HepG2 (cell line): Measurements from ENCODE around the gene KIF26B. TPM values are rescaled to one million over a fixed set of nuclear protein-coding genes. Genes with fewer than 3 reads are reported as not detected.

Experiments used
- AGO1 ChIP-seq: fragments of 200-400 bp; formaldehyde crosslinking; IDR thresholded peaks from 2 replicates; pipeline ENCODE4 v1.6.1; 2017; ENCODE audit warnings: mild to moderate bottlenecking, low read depth, low read length, moderate library complexity; ENCODE audit not compliant: poor library complexity, severe bottlenecking
- FOXP1 ChIP-seq, 2 experiments: fragments of 450-650 bp in 1 of 2; IDR thresholded peaks; 2 replicates each; pipeline ENCODE4 v1.6.1; 2017 to 2018; ENCODE audit warnings: antibody characterized with exemption in 1 of 2
- HIC2 ChIP-seq: sonication (generic); formaldehyde crosslinking; IDR thresholded peaks from 2 replicates; pipeline ENCODE4 v1.9.0; 2022; ENCODE audit warnings: low read depth, missing genetic modification reagents
- HMGA1 ChIP-seq: sonication (generic); formaldehyde crosslinking; conservative IDR thresholded peaks from 2 replicates; pipeline ENCODE4 v1.4.0; 2020; ENCODE audit warnings: missing genetic modification reagents
- JUND ChIP-seq: sonication (generic); formaldehyde crosslinking; IDR thresholded peaks from 2 replicates; pipeline ENCODE4 v1.8.0; 2022; ENCODE audit warnings: mild to moderate bottlenecking, missing genetic modification reagents
- TARDBP ChIP-seq: sonication (generic); formaldehyde crosslinking; IDR thresholded peaks from 2 replicates; pipeline ENCODE4 v1.8.0; 2022; ENCODE audit warnings: mild to moderate bottlenecking, missing genetic modification reagents
- TBL1XR1 ChIP-seq: fragments of 150-350 bp; IDR thresholded peaks from 2 replicates; pipeline ENCODE4 v1.6.1; 2014; ENCODE audit warnings: borderline replicate concordance, low read length; ENCODE audit not compliant: partially characterized antibody
- TBX2 ChIP-seq: sonication (generic); formaldehyde crosslinking; IDR thresholded peaks from 2 replicates; pipeline ENCODE4 v1.5.0; 2020; ENCODE audit warnings: missing genetic modification reagents, mild to moderate bottlenecking, borderline replicate concordance
- ZBTB14 ChIP-seq: sonication (generic); formaldehyde crosslinking; IDR thresholded peaks from 2 replicates; pipeline ENCODE4 v1.4.0; 2020; ENCODE audit warnings: missing genetic modification reagents
- ZNF33B ChIP-seq: sonication (generic); formaldehyde crosslinking; IDR thresholded peaks from 2 replicates; pipeline ENCODE4 v1.5.1; 2020; ENCODE audit warnings: mild to moderate bottlenecking, missing genetic modification reagents
- ZNF616 ChIP-seq: sonication (generic); formaldehyde crosslinking; IDR thresholded peaks from 2 replicates; pipeline ENCODE4 v1.5.0; 2020; ENCODE audit warnings: low read depth, mild to moderate bottlenecking, missing genetic modification reagents
- ZNF713 ChIP-seq: sonication (generic); formaldehyde crosslinking; IDR thresholded peaks from 2 replicates; pipeline ENCODE4 v1.4.0; 2020; ENCODE audit warnings: mild to moderate bottlenecking, missing genetic modification reagents
- ZNF780A ChIP-seq: sonication (generic); formaldehyde crosslinking; IDR thresholded peaks from 2 replicates; pipeline ENCODE4 v1.8.0; 2022; ENCODE audit warnings: mild to moderate bottlenecking, missing genetic modification reagents, moderate library complexity
- ZNF878 ChIP-seq: sonication (generic); formaldehyde crosslinking; IDR thresholded peaks from 2 replicates; pipeline ENCODE4 v1.8.1; 2023; ENCODE audit warnings: mild to moderate bottlenecking, missing genetic modification reagents, moderate library complexity
- polyA plus RNA-seq, 8 experiments: library from polyadenylated mRNA; depleted of rRNA in 3 of 8; stranded (reverse) in 7 of 8; unstranded in 1 of 8; fragments of >200 nt; fragmentation: Illumina TruSeq in 4 of 8; extraction: Trizol in 4 of 8; gene quantifications; 2 replicates each; pipeline versions ENCODE4 v1.2.1 to v1.2.3, GENCODE V29; 2011 to 2016; ENCODE audit warnings: low read depth in 4 of 8, missing spikeins in 1 of 8, mixed read lengths in 1 of 8; ENCODE audit not compliant: insufficient read depth in 1 of 8
- total RNA-seq, 5 experiments: library from RNA; depleted of rRNA; stranded (reverse); fragments of >200 nt; fragmentation: Illumina TruSeq; extraction: Trizol; gene quantifications; 2 replicates each; pipeline ENCODE4 v1.2.3, GENCODE V29; 2016; ENCODE audit warnings: low read depth in 1 of 5
- TF ChIP-seq, protein P1 (sequence below): sonication (generic); formaldehyde crosslinking; IDR thresholded peaks from 2 replicates; pipeline ENCODE4 v1.4.0; 2020; ENCODE audit warnings: mild to moderate bottlenecking, missing genetic modification reagents
- TF ChIP-seq, protein P2 (sequence below): sonication (generic); formaldehyde crosslinking; IDR thresholded peaks from 2 replicates; pipeline ENCODE4 v1.8.0; 2022; ENCODE audit warnings: mild to moderate bottlenecking, missing genetic modification reagents, moderate library complexity
- TF ChIP-seq, protein P3 (sequence below): sonication (generic); formaldehyde crosslinking; IDR thresholded peaks from 2 replicates; pipeline ENCODE4 v1.8.1; 2023; ENCODE audit warnings: missing genetic modification reagents, inconsistent platforms, borderline replicate concordance
- TF ChIP-seq, protein P4 (sequence below): sonication (generic); formaldehyde crosslinking; IDR thresholded peaks from 2 replicates; pipeline ENCODE4; 2020; ENCODE audit warnings: missing genetic modification reagents, mild to moderate bottlenecking, borderline replicate concordance

Gene KIF26B
- total and polyA plus RNA-seq, 2 of the 13 experiments (the other 11 are each of a cell fraction or from before 2014, with no cell fraction given), result 0.08 to 0.09 TPM

DNA sequence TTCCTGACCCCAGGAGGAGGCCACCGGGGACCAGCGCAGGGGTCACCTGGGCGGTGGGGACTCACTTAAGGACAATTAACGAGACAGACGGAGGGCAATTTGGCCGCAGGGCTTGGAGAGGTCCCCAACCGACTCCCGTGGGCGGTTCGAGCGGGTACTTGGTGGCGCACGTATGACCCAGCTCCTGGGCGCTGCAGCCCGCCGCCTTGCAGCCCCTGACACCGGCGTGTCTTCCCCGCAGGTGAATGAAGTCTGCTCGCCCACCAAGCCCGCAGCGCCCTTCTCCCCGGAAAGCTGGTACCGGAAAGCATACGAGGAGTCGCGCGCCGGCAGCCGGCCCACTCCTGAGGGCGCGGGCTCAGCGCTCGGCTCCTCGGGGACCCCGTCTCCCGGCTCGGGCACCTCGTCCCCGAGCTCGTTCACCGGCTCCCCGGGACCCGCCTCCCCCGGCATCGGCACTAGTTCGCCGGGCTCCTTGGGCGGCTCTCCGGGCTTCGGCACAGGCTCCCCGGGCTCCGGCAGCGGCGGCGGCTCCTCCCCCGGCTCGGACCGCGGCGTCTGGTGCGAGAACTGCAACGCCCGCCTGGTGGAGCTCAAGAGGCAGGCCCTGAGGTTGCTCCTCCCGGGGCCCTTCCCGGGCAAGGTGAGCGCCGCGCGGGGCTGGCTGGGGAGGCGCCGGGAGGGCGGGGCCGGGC is 1.4 kb downstream of the KIF26B start (continued):
- TF ChIP-seq, protein P1, sequence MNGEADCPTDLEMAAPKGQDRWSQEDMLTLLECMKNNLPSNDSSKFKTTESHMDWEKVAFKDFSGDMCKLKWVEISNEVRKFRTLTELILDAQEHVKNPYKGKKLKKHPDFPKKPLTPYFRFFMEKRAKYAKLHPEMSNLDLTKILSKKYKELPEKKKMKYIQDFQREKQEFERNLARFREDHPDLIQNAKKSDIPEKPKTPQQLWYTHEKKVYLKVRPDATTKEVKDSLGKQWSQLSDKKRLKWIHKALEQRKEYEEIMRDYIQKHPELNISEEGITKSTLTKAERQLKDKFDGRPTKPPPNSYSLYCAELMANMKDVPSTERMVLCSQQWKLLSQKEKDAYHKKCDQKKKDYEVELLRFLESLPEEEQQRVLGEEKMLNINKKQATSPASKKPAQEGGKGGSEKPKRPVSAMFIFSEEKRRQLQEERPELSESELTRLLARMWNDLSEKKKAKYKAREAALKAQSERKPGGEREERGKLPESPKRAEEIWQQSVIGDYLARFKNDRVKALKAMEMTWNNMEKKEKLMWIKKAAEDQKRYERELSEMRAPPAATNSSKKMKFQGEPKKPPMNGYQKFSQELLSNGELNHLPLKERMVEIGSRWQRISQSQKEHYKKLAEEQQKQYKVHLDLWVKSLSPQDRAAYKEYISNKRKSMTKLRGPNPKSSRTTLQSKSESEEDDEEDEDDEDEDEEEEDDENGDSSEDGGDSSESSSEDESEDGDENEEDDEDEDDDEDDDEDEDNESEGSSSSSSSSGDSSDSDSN (CRISPR knock-in tag), result peak; percentile 91
- no peak for TF ChIP-seq ZNF616 (CRISPR knock-in tag)
- TF ChIP-seq HMGA1 (CRISPR knock-in tag), result no peak
- no peak for TF ChIP-seq ZNF878 (CRISPR knock-in tag)
- TF ChIP-seq, protein P2, sequence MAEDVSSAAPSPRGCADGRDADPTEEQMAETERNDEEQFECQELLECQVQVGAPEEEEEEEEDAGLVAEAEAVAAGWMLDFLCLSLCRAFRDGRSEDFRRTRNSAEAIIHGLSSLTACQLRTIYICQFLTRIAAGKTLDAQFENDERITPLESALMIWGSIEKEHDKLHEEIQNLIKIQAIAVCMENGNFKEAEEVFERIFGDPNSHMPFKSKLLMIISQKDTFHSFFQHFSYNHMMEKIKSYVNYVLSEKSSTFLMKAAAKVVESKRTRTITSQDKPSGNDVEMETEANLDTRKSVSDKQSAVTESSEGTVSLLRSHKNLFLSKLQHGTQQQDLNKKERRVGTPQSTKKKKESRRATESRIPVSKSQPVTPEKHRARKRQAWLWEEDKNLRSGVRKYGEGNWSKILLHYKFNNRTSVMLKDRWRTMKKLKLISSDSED (CRISPR knock-in tag), result no peak
- TF ChIP-seq, protein P3, sequence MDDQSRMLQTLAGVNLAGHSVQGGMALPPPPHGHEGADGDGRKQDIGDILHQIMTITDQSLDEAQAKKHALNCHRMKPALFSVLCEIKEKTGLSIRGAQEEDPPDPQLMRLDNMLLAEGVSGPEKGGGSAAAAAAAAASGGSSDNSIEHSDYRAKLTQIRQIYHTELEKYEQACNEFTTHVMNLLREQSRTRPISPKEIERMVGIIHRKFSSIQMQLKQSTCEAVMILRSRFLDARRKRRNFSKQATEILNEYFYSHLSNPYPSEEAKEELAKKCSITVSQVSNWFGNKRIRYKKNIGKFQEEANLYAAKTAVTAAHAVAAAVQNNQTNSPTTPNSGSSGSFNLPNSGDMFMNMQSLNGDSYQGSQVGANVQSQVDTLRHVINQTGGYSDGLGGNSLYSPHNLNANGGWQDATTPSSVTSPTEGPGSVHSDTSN, result no peak
- TF ChIP-seq FOXP1 (IDR thresholded peaks at IDR 0.05), result no peak
- no peak for TF ChIP-seq FOXP1 (CRISPR knock-in tag; IDR thresholded peaks at IDR 0.05)
- TF ChIP-seq, protein P4, sequence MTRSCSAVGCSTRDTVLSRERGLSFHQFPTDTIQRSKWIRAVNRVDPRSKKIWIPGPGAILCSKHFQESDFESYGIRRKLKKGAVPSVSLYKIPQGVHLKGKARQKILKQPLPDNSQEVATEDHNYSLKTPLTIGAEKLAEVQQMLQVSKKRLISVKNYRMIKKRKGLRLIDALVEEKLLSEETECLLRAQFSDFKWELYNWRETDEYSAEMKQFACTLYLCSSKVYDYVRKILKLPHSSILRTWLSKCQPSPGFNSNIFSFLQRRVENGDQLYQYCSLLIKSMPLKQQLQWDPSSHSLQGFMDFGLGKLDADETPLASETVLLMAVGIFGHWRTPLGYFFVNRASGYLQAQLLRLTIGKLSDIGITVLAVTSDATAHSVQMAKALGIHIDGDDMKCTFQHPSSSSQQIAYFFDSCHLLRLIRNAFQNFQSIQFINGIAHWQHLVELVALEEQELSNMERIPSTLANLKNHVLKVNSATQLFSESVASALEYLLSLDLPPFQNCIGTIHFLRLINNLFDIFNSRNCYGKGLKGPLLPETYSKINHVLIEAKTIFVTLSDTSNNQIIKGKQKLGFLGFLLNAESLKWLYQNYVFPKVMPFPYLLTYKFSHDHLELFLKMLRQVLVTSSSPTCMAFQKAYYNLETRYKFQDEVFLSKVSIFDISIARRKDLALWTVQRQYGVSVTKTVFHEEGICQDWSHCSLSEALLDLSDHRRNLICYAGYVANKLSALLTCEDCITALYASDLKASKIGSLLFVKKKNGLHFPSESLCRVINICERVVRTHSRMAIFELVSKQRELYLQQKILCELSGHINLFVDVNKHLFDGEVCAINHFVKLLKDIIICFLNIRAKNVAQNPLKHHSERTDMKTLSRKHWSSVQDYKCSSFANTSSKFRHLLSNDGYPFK (CRISPR knock-in tag), result no peak
- TF ChIP-seq JUND (CRISPR knock-in tag), result no peak
- no peak for TF ChIP-seq ZBTB14 (CRISPR knock-in tag)
- TF ChIP-seq ZNF780A, result no peak
- TF ChIP-seq ZNF713 (CRISPR knock-in tag), result no peak
- TF ChIP-seq AGO1, result peak; percentile 18
- no peak for TF ChIP-seq TBX2 (CRISPR knock-in tag)
- no peak for TF ChIP-seq TBL1XR1
- TF ChIP-seq TARDBP (CRISPR knock-in tag), result no peak
- TF ChIP-seq HIC2 (CRISPR knock-in tag), result no peak
- TF ChIP-seq ZNF33B (CRISPR knock-in tag), result no peak
